Natural killer cell (primary cell): ENCODE data around the gene CLDN10. TPM values are rescaled to one million over a fixed set of nuclear protein-coding genes. Genes with fewer than 3 reads are reported as not detected.

ENCODE experiments used
- ATAC-seq, 3 donors: fragments of 150-1000 bp in 2 of 3; fragments of 200-7000 bp in 1 of 3; cut with Tn5 transposase; 1 replicate in 1 of 3; 2 replicates in 2 of 3; pipeline ENCODE4 v1.10.0; 2021; ENCODE audit warnings: mild to moderate bottlenecking in 2 of 3, moderate library complexity in 2 of 3
- DNase-seq, 2 donors: peaks; one replicate each; pipeline versions ENCODE4 v3.0.0 to v3.0.0-alpha.2; 2013 to 2021; ENCODE audit warnings: mixed read lengths in 1 of 2
- H3K27ac ChIP-seq: one replicate; pipeline ENCODE4 v1.5.1; 2013; ENCODE audit warnings: mild to moderate bottlenecking, low read length
- H3K27me3 ChIP-seq: one replicate; pipeline ENCODE4 v1.6.1; 2013; ENCODE audit warnings: low read length; ENCODE audit not compliant: control insufficient read depth, insufficient read depth
- H3K36me3 ChIP-seq: one replicate; pipeline ENCODE4 v1.6.1; 2013; ENCODE audit warnings: low read length; ENCODE audit not compliant: control insufficient read depth, insufficient read depth
- H3K4me1 ChIP-seq: one replicate; pipeline ENCODE4 v1.6.1; 2013; ENCODE audit warnings: low read length; ENCODE audit not compliant: control insufficient read depth, insufficient read depth
- H3K4me3 ChIP-seq: one replicate; pipeline ENCODE4 v1.5.1; 2013; ENCODE audit warnings: low read length
- H3K9me3 ChIP-seq: one replicate; pipeline ENCODE4 v1.6.1; 2013; ENCODE audit warnings: low read length; ENCODE audit not compliant: control insufficient read depth, insufficient read depth
- H3K27ac Mint-ChIP-seq, 2 donors: one replicate each; pipeline ENCODE4 v1.8.0; 2022; ENCODE audit warnings: mild to moderate bottlenecking in 2 of 2, mixed read lengths in 2 of 2, moderate library complexity in 1 of 2
- H3K27me3 Mint-ChIP-seq, 2 donors: one replicate each; pipeline ENCODE4 v1.8.0; 2022; ENCODE audit warnings: low read depth in 2 of 2, mixed read lengths in 2 of 2
- H3K36me3 Mint-ChIP-seq: one replicate; pipeline ENCODE4 v1.8.0; 2022; ENCODE audit warnings: mixed read lengths
- H3K4me1 Mint-ChIP-seq, 2 donors: one replicate each; pipeline ENCODE4 v1.8.0; 2022; ENCODE audit warnings: mixed read lengths in 2 of 2
- H3K4me3 Mint-ChIP-seq: one replicate; pipeline ENCODE4 v1.8.0; 2022; ENCODE audit warnings: mild to moderate bottlenecking, moderate library complexity, mixed read lengths
- H3K9me3 Mint-ChIP-seq, 2 donors: one replicate each; pipeline ENCODE4 v1.8.0; 2022; ENCODE audit warnings: mixed read lengths in 2 of 2
- CTCF ChIP-seq: fragments of 200-600 bp; IDR thresholded peaks from one replicate; pipeline ENCODE4 v1.8.0; 2022; ENCODE audit warnings: antibody characterized with exemption
- WGBS: methylation state at CpG from one replicate; pipeline ENCODE4 v1.1.7; 2013; ENCODE audit warnings: missing lambda C conversion rate; ENCODE audit not compliant: insufficient coverage; 5-methylcytosine and 5-hydroxymethylcytosine counted together
- intact Hi-C: fragments of 100-400 bp; cut with micrococcal nuclease; formaldehyde crosslinking; loops from one replicate; pipeline ENCODE4 v1.14.2; 2022
- total RNA-seq, 4 donors: library from RNA; stranded (reverse); fragments of 120-200 nt in 1 of 4; gene quantifications; one replicate each; pipeline versions ENCODE4 v1.2.3 to v1.2.4, GENCODE V29; 2013 to 2022

Gene CLDN10
- total RNA-seq, 3 donors from 2014 or later (not counting 1 experiment from before 2014, with no cell fraction given): not detected

GRCh38 chr13:95593462-95593861 lies 40.9 kb downstream of the CLDN10 start:
- ATAC-seq (no peak), DNase-seq (no peak)
- H3K4me1 Mint-ChIP-seq: no peaks in the 10 kb centered on the region
- TF ChIP-seq CTCF: no peak
- no peak overlapping the region for H3K27ac Mint-ChIP-seq
- peaks cover 9 to 29% of the 10 kb centered on the region in 2 donors for H3K27me3 Mint-ChIP-seq
- no peaks in the 10 kb centered on the region for H3K9me3 ChIP-seq
- no peaks in the 10 kb centered on the region for H3K36me3 ChIP-seq
- 92% methylated on average over 1 of the region's 1 CpG for WGBS
- H3K27ac ChIP-seq: no peak overlapping the region
- no peaks in the 10 kb centered on the region for H3K27me3 ChIP-seq
- H3K36me3 Mint-ChIP-seq: no peaks in the 10 kb centered on the region
- no peaks in the 10 kb centered on the region for H3K9me3 Mint-ChIP-seq
- no peak overlapping the region for H3K4me3 ChIP-seq
- intact Hi-C loops: no loop called here
- H3K4me1 ChIP-seq: no peaks in the 10 kb centered on the region
- H3K4me3 Mint-ChIP-seq: no peak overlapping the region

- Mint-ChIP-seq H3K36me3 (no peaks in the 10 kb centered on the region), H3K27ac (no peak overlapping the region), H3K4me1 (no peaks in the 10 kb centered on the region), H3K4me3 (no peak overlapping the region), H3K27me3 (peaks cover 3 to 17% of the 10 kb centered on the region in 2 donors), H3K9me3 (no peaks in the 10 kb centered on the region)
- no peaks in the 10 kb centered on the region for H3K27me3 ChIP-seq
- DNase-seq (no peak), ATAC-seq (no peak)
- no peaks in the 10 kb centered on the region for H3K4me1 ChIP-seq
- H3K36me3 ChIP-seq: no peaks in the 10 kb centered on the region
- H3K4me3 ChIP-seq: no peak overlapping the region
- H3K27ac ChIP-seq: no peak overlapping the region
- TF ChIP-seq CTCF: no peak
- 79% methylated on average over 1 of the region's 1 CpG for WGBS
- intact Hi-C loops: no loop called here
- no peaks in the 10 kb centered on the region for H3K9me3 ChIP-seq
Observed at GRCh38 chr13:95596701-95597100, 44.2 kb downstream of the CLDN10 start.

GRCh38 chr13:95601216-95601615 lies 48.7 kb downstream of the CLDN10 start:
- no peak for ATAC-seq
- Histone ChIP-seq H3K9me3 (no peaks in the 10 kb centered on the region), H3K27ac (no peak overlapping the region), H3K4me3 (no peak overlapping the region), H3K36me3 (no peaks in the 10 kb centered on the region), H3K27me3 (no peaks in the 10 kb centered on the region), H3K4me1 (no peaks in the 10 kb centered on the region)
- Mint-ChIP-seq H3K9me3 (no peaks in the 10 kb centered on the region), H3K36me3 (no peaks in the 10 kb centered on the region), H3K4me1 (no peaks in the 10 kb centered on the region), H3K4me3 (no peak overlapping the region), H3K27me3 (peaks cover 13 to 15% of the 10 kb centered on the region in 2 donors), H3K27ac (no peak overlapping the region)
- no peak for DNase-seq
- WGBS: 59% methylated on average over 2 of the region's 2 CpGs
- no peak for TF ChIP-seq CTCF
- intact Hi-C loops: no loop called here

GRCh38 chr13:95601906-95602305 lies 49.4 kb downstream of the CLDN10 start:
- Mint-ChIP-seq H3K4me1 (no peaks in the 10 kb centered on the region), H3K27me3 (peaks cover 13 to 18% of the 10 kb centered on the region in 2 donors), H3K27ac (no peak overlapping the region), H3K4me3 (no peak overlapping the region), H3K36me3 (no peaks in the 10 kb centered on the region), H3K9me3 (no peaks in the 10 kb centered on the region)
- H3K9me3 ChIP-seq: no peaks in the 10 kb centered on the region
- intact Hi-C loops: no loop called here
- no peak overlapping the region for H3K27ac ChIP-seq
- H3K27me3 ChIP-seq: no peaks in the 10 kb centered on the region
- ATAC-seq (no peak), DNase-seq (no peak)
- WGBS: 87% methylated on average over 6 of the region's 6 CpGs
- H3K4me1 ChIP-seq: no peaks in the 10 kb centered on the region
- TF ChIP-seq CTCF: no peak
- H3K4me3 ChIP-seq: no peak overlapping the region
- no peaks in the 10 kb centered on the region for H3K36me3 ChIP-seq
